GM10248 (cell line): ENCODE data around the gene CHD2.

ENCODE experiments used
- CTCF ChIA-PET: fragments of 300-600 bp; sonication (Branson Sonifier 250); formaldehyde crosslinking; extraction: SDS; loops from one replicate; lab custom pipeline; 2021; ENCODE audit warnings: antibody characterized with exemption; lab: Yijun Ruan, JAX
- POLR2A ChIA-PET: fragments of 350-650 bp; sonication (Branson Sonifier 250); formaldehyde crosslinking; extraction: SDS; loops from one replicate; lab custom pipeline; 2020; ENCODE audit warnings: antibody characterized with exemption; lab: Yijun Ruan, JAX
- DNase-seq: peaks from one replicate; pipeline ENCODE4 v3.0.0; 2012; ENCODE audit errors: extremely low spot score
- CTCF ChIP-seq: IDR thresholded peaks from 2 replicates; pipeline ENCODE4 v1.5.1; 2012; ENCODE audit warnings: mild to moderate bottlenecking, low read depth; ENCODE audit errors: extremely low read depth, missing control alignments, control extremely low read depth

The CHD2 gene

GRCh38 chr15:93066224-93066681, 166.1 kb downstream of the CHD2 start:
- ChIA-PET POLR2A (no interaction called here), CTCF (no interaction called here)
- TF ChIP-seq CTCF = no peak
- DNase-seq = no peak

- no peak for DNase-seq
These were observed 166.9 kb downstream of the CHD2 start for GRCh38 chr15:93066834-93067648.

GRCh38 chr15:93067649-93068085, 167.5 kb downstream of the CHD2 start:
- TF ChIP-seq CTCF = no peak
- ChIA-PET POLR2A (no interaction called here), CTCF (interaction anchor here (1.1 kb wide), 1 partner anchor 20 kb away, joined by 5 read pairs; no protein-coding TSS in a partner anchor)
- no peak for DNase-seq

More at GRCh38 chr15:93066834-93067648, 166.9 kb downstream of the CHD2 start:
- POLR2A ChIA-PET = no interaction called here
- TF ChIP-seq CTCF = no peak
- CTCF ChIA-PET = interaction anchor here (0.9 kb wide), 1 partner anchor 20 kb away, joined by 3 read pairs; no protein-coding TSS in a partner anchor

GRCh38 chr15:93068581-93069199, 168.6 kb downstream of the CHD2 start:
- no peak for DNase-seq
- ChIA-PET POLR2A (no interaction called here), CTCF (interaction anchor here (1.1 to 2.1 kb wide), 5 partner anchors 10 to 37 kb away, joined by 3 to 7 read pairs (median 5); no protein-coding TSS in a partner anchor)
- no peak for TF ChIP-seq CTCF

- ChIA-PET CTCF (interaction anchor here (1.3 to 2.1 kb wide), 5 partner anchors 9 to 39 kb away, joined by 3 to 7 read pairs (median 4); no protein-coding TSS in a partner anchor), POLR2A (no interaction called here)
- no peak for TF ChIP-seq CTCF
- DNase-seq = no peak
These were observed 170.0 kb downstream of the CHD2 start for GRCh38 chr15:93070132-93070531.

- POLR2A ChIA-PET = no interaction called here
- no peak for DNase-seq
- TF ChIP-seq CTCF = no peak
- CTCF ChIA-PET = interaction anchor here (1.0 to 2.1 kb wide), 4 partner anchors 11 to 39 kb away, joined by 3 to 7 read pairs (median 5); no protein-coding TSS in a partner anchor
These were observed 170.6 kb downstream of the CHD2 start for GRCh38 chr15:93070551-93071296.
